Astrocyte of the cerebellum (primary cell): ENCODE measurements around the gene AEBP1.

Source experiments
- DNase-seq: peaks from one replicate; pipeline ENCODE4 v3.0.0-alpha.2; 2011; ENCODE audit warnings: low read depth
- H3K4me3 ChIP-seq: 2 replicates; pipeline ENCODE4 v1.5.1; 2011; ENCODE audit warnings: mild to moderate bottlenecking, low read depth, low read length, moderate library complexity
- in situ Hi-C: cut with HindIII; loops from 2 replicates; pipeline ENCODE4 v1.10.0; 2017; ENCODE audit warnings: low sequenced_read_pairs
- TF ChIP-seq, protein P1 (sequence below): IDR thresholded peaks from 2 replicates; pipeline ENCODE4 v1.5.1; 2012; ENCODE audit warnings: low read length, low read depth, moderate library complexity, mild to moderate bottlenecking; ENCODE audit errors: missing control alignments

Gene AEBP1

DNA sequence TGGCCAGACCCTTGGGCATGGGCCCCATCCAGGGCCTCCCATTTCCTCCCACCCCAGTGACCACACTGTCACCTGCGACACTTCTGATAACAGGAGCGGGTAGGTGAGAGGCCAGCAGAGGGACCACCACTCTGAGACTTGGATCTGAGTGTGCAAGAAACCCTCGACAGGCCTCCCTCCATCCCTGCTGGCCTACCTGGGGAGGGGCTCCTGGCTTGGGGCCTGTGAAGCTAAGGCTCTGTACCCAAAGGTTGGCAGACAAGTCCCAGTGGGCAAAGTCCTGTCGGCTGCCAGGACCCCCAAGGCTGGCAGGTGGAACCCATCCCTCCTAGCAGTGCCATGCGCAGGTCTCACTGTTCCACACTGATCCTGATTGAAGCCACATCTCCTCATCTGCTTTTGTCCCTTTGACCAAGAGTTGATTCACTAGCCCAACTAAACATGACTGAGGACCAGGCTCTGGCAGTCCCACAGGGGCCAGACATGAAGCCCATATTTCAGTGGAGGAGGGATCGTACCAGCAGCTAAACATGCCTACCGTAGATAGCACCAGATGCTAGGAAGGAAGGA lies 37.6 kb upstream of the AEBP1 start:
- in situ Hi-C loops: loop anchor here (10.0 kb wide), 1 partner anchor 128 kb away; no protein-coding TSS in a partner anchor
- TF ChIP-seq, protein P1, sequence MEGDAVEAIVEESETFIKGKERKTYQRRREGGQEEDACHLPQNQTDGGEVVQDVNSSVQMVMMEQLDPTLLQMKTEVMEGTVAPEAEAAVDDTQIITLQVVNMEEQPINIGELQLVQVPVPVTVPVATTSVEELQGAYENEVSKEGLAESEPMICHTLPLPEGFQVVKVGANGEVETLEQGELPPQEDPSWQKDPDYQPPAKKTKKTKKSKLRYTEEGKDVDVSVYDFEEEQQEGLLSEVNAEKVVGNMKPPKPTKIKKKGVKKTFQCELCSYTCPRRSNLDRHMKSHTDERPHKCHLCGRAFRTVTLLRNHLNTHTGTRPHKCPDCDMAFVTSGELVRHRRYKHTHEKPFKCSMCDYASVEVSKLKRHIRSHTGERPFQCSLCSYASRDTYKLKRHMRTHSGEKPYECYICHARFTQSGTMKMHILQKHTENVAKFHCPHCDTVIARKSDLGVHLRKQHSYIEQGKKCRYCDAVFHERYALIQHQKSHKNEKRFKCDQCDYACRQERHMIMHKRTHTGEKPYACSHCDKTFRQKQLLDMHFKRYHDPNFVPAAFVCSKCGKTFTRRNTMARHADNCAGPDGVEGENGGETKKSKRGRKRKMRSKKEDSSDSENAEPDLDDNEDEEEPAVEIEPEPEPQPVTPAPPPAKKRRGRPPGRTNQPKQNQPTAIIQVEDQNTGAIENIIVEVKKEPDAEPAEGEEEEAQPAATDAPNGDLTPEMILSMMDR: no peak
- no peak for DNase-seq
- H3K4me3 ChIP-seq: no peak overlapping the region

GRCh38 chr7:44067064-44067951 lies 36.8 kb upstream of the AEBP1 start:
- in situ Hi-C loops: loop anchor here (10.0 kb wide), 1 partner anchor 127 kb away; no protein-coding TSS in a partner anchor
- TF ChIP-seq, protein P1: no peak
- DNase-seq: no peak
- no peak overlapping the region for H3K4me3 ChIP-seq

GRCh38 chr7:44068054-44068453 lies 36.1 kb upstream of the AEBP1 start:
- DNase-seq: no peak
- H3K4me3 ChIP-seq: no peak overlapping the region
- TF ChIP-seq, protein P1: no peak
- in situ Hi-C loops: loop anchor here (10.0 kb wide), 1 partner anchor 127 kb away; no protein-coding TSS in a partner anchor

DNA sequence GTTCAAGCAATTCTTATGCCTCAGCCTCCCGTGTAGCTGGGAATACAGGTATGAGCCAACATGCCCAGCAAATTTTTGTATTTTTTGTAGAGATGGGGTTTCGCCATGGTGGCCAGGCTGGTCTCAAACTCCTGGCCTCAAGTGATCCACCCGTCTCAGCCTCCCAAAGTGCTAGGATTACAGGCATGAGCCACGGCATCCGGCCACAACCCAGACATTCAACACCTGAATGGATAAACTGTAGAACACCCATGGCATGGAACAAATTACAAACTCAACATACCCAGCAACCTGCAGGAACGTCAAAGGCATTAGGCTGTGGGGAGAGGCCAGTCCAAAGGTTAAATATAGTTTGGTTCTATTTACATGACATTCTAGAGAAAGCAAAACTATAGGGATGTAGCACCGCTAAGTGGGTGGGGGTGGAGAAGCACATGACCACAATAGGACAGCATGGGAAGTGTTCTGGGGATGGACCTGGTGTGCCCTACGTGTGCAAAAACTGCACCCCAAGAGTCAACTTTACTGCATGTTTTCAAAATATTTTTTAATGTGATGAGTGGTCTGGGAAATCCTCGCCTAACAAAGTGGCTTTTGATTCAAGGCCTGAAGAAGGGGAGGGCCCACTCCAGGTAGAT lies 32.3 kb upstream of the AEBP1 start:
- TF ChIP-seq, protein P1: no peak
- in situ Hi-C loops: no loop called here
- DNase-seq: no peak
- no peak overlapping the region for H3K4me3 ChIP-seq

DNA sequence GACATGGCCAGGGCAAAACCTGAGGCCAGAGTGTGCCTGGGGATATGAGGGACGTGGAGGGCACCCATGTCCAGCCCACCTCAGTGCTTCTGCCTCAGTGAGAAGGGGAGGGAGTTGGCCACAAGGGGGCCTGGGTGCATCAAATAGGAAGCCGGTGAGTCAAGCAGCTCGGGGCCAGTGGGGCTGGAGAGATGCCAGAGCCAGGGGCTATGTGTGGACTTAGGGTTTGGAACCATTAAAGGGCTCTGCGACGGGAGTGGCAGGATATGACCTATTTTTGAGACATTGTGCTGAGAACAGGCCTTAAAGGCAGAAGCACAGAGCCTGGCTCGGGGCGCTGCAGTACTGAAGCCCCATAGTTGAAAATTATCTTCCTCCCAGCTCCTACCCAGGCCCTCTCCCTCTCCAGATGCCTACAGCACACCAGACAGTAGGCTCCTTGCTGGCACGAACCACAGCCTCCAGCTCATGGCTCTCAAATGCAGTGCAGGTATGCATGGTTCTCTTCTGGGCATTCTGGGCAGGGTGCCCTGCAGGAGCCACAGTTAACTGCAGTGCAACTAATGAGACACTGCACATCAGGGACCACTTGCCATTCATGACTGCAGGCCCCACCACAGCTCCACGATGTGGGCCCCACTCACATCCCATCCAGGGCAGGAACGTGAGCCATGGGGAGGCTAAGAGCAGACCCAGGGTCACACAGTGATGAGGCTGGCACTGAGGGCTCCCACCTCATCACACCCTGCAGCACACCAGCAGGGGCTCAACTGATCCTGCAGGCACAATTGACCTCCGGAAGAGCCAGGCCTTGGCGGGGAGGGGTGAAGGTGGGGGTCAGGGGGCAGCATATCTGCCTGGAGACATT lies 31.5 kb upstream of the AEBP1 start:
- TF ChIP-seq, protein P1: peak; percentile 90
- in situ Hi-C loops: no loop called here
- peak; percentile 73 for DNase-seq
- no peak overlapping the region for H3K4me3 ChIP-seq
